Activated T-cell treated with anti-CD3 and anti-CD28 coated beads, Interleukin-2, amount 50 U/mL, for 24 hours (primary cell): Measurements from ENCODE around the gene ADAM15.

ENCODE experiments used
- DNase-seq: peaks from one replicate; pipeline ENCODE4 v3.0.0-alpha.2; 2020
- H3K27ac Mint-ChIP-seq: 2 replicates; pipeline ENCODE4 v1.8.0; 2020; ENCODE audit warnings: mild to moderate bottlenecking, mixed read lengths
- H3K27me3 Mint-ChIP-seq: 2 replicates; pipeline ENCODE4 v1.8.0; 2020; ENCODE audit warnings: mixed read lengths
- H3K36me3 Mint-ChIP-seq: 2 replicates; pipeline ENCODE4 v1.8.0; 2020; ENCODE audit warnings: low read depth, mixed read lengths
- H3K4me1 Mint-ChIP-seq: 2 replicates; pipeline ENCODE4 v1.8.0; 2020; ENCODE audit warnings: low read depth, mixed read lengths
- H3K4me3 Mint-ChIP-seq: 2 replicates; pipeline ENCODE4 v1.8.0; 2020; ENCODE audit warnings: mild to moderate bottlenecking, moderate library complexity, mixed read lengths
- H3K9me3 Mint-ChIP-seq: 2 replicates; pipeline ENCODE4 v1.8.0; 2020; ENCODE audit warnings: mixed read lengths

The ADAM15 gene

GRCh38 chr1:155077758-155078445, 26.8 kb downstream of the ADAM15 start:
- no peak overlapping the region for H3K4me3 Mint-ChIP-seq
- no peaks in the 10 kb centered on the region for H3K9me3 Mint-ChIP-seq
- peaks cover 42% of the 10 kb centered on the region for H3K4me1 Mint-ChIP-seq
- H3K36me3 Mint-ChIP-seq, result no peaks in the 10 kb centered on the region
- H3K27ac Mint-ChIP-seq, result no peak overlapping the region
- peak; percentile 33 for DNase-seq
- H3K27me3 Mint-ChIP-seq, result peaks cover 29% of the 10 kb centered on the region

GRCh38 chr1:155078469-155079209, 27.5 kb downstream of the ADAM15 start, which contains the start of gene EFNA3:
TSS of gene EFNA3 (plus strand) at chr1:155078837. CDS start at chr1:155078942, 105 bp downstream.
- H3K27ac Mint-ChIP-seq, result peak within 1 kb of the TSS; percentile 53
- H3K4me1 Mint-ChIP-seq, result peaks cover 43% of the 10 kb centered on the region
- H3K4me3 Mint-ChIP-seq, result peak within 1 kb of the TSS; percentile 65
- H3K27me3 Mint-ChIP-seq, result peaks cover 36% of the 10 kb centered on the region
- no peaks in the 10 kb centered on the region for H3K9me3 Mint-ChIP-seq
- DNase-seq, result peak; percentile 83
- no peaks in the 10 kb centered on the region for H3K36me3 Mint-ChIP-seq

- H3K27ac Mint-ChIP-seq, result peak overlapping the region; percentile 53
- H3K4me3 Mint-ChIP-seq, result peak overlapping the region; percentile 65
- H3K27me3 Mint-ChIP-seq, result peaks cover 41% of the 10 kb centered on the region
- H3K36me3 Mint-ChIP-seq, result no peaks in the 10 kb centered on the region
- peaks cover 43% of the 10 kb centered on the region for H3K4me1 Mint-ChIP-seq
- no peaks in the 10 kb centered on the region for H3K9me3 Mint-ChIP-seq
- DNase-seq, result no peak
Measured at GRCh38 chr1:155079210-155079486, 28.0 kb downstream of the ADAM15 start.

DNA sequence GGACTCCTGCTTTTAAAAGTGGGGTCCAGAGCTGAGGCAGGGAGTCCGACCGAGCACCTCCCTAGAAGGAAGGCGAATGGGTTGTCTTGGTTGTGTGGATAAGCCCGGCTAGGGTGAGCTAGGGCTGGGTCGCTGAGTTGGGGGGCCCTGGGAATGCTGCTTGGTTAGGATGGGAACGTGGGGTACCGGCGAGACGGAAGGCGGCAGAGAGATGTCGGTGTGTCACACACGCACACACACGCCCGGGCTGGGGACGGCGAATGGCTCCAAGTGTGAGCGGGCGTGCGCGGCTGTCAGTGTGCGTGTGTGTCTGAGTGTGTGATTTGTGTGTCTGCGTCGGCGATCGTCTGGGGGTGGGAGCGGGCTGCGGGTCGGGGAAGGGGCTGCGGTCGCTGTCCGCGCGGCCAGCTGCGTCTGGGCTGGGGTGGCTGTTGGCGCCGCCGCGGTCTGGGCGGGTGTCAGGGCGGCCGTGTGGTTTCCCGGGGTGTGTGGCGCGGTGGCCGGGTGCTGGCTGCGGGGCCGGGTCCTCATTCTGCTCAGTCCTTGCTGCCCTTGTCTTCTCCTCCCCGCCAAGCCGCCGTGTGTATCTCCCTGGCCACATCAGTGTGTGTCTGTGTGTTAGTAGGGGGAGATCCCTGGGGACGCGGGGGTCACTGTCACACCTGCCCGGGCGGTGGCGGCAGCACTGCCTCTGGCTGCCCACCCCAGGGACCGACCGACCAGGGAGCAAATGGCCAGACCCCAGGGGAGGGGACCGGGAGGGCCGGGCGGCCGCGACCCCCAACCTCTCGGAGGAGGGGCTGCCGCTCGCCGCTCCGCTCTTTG, 28.6 kb downstream of the ADAM15 start:
- peak overlapping the region; percentile 53 for H3K27ac Mint-ChIP-seq
- no peaks in the 10 kb centered on the region for H3K9me3 Mint-ChIP-seq
- peaks cover 47% of the 10 kb centered on the region for H3K27me3 Mint-ChIP-seq
- H3K36me3 Mint-ChIP-seq, result no peaks in the 10 kb centered on the region
- peaks cover 45% of the 10 kb centered on the region for H3K4me1 Mint-ChIP-seq
- peak; percentile 51 for DNase-seq
- peak overlapping the region; percentile 65 for H3K4me3 Mint-ChIP-seq

GRCh38 chr1:155080312-155081228, 29.5 kb downstream of the ADAM15 start:
- Mint-ChIP-seq H3K27me3 (peaks cover 47% of the 10 kb centered on the region), H3K27ac (no peak overlapping the region), H3K4me1 (peaks cover 50% of the 10 kb centered on the region)

DNA sequence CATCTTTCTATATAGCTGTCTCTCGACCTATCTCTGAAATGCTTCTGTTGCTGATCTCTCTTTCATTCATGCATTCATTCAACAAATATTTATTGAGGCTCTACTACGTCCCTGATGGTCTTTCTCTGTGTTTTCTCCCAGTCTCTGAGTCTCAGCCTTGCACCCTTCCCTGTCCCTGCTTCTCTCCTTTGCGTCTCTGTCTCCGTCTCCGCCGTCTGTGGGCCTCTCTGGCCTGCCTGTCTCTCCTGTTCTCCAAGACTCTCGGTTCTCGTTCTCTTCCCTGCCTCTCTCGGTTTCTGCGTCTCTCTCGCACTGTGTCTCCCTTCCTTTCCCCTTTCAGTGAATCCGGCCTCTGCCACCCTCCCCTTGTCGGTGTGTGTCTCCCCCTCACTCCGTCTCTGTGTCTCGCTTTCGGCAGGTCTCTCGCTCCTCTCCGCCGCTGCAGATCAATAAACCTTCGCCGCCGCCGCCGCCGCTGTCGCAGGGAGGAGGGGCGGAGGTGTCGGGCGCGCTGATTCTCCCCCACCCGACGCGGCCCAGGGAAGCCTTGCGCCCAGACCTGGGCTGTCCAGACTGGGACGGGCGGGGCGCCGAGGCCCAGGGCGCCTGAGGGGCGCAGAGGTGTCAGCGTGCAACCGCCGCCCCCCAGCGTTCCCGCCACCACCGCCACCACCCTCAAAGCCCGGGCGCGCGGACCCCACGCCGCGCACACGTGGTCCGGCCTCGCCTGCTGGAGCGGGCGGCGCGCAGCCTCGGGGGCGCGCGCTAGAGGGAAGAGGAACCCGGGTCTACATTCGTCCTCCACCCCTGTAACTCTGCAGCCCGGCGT, 30.6 kb downstream of the ADAM15 start:
- Mint-ChIP-seq H3K27me3 (peaks cover 47% of the 10 kb centered on the region), H3K4me3 (peak overlapping the region; percentile 56), H3K27ac (peak overlapping the region; percentile 34), H3K36me3 (peaks cover 2% of the 10 kb centered on the region), H3K4me1 (peaks cover 56% of the 10 kb centered on the region), H3K9me3 (no peaks in the 10 kb centered on the region)
- DNase-seq, result peak; percentile 58

More at GRCh38 chr1:155080312-155081228, 29.5 kb downstream of the ADAM15 start:
- Mint-ChIP-seq H3K4me3 (no peak overlapping the region), H3K9me3 (no peaks in the 10 kb centered on the region), H3K36me3 (peaks cover 2% of the 10 kb centered on the region)
- peak; percentile 52 for DNase-seq

DNA sequence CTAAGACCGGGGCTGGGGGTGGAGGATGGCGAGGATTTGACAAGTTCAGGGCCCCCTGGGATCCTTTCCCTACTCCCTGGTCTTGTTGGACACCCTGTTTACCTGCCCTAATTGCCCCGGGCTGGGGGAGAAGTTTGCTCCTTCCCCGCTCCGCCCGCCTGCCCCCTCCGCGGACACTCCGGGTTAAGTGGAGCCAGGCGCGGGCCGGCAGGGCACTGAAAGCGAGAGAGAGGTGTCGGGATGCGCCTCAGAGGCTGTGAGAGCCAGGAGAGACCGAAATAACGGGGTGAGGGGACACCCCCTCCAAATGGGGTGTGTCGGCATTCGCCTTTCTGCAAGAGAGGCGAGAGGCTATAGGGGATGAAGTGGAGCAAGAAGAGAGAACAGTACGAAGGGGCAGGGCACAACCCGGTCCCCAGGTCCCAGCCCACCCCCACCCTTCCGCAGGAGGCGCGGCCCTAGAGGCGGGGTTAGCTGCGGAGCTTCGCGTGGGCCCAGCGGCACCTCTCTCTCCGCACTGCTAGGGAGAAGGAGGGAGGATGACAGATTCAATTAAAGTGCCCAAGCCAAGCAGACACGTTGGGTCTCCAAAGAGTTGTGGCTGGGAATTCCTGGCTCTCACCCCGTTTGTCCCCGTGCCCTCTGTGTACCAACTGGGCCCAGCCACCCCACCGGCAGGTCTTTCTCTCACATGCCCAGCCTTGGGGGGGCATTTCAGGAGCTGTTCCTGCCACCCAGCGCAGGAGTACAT, 31.4 kb downstream of the ADAM15 start:
- peak; percentile 54 for DNase-seq
- peaks cover 47% of the 10 kb centered on the region for H3K27me3 Mint-ChIP-seq
- H3K9me3 Mint-ChIP-seq, result no peaks in the 10 kb centered on the region
- peak overlapping the region; percentile 20 for H3K4me3 Mint-ChIP-seq
- peaks cover 2% of the 10 kb centered on the region for H3K36me3 Mint-ChIP-seq
- H3K27ac Mint-ChIP-seq, result no peak overlapping the region
- peaks cover 56% of the 10 kb centered on the region for H3K4me1 Mint-ChIP-seq

DNA sequence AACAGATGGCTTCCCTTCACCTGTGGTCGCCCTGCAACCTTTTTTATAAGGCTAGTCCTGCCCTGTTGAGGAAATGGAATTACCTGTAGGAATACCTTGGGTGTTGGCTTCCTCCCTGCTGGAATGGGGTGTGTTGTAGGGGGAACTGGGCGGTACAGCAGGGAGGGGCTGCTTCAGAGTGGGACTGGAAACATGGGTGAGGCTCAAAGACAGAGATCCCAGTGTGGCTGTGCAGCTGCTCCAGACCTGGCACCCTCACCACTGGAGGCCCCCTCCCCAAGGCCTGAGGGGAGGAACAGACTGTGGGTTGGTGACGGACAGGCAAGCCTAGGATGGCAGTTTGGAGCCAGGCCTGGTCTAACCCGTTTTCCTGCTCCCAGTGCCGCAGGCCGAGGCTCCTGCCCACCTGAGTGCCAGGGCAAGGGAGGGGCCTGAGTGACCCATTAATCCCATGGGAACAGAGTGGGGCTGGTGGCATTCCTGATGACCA, 32.0 kb downstream of the ADAM15 start:
- H3K9me3 Mint-ChIP-seq, result no peaks in the 10 kb centered on the region
- no peak overlapping the region for H3K27ac Mint-ChIP-seq
- peaks cover 47% of the 10 kb centered on the region for H3K27me3 Mint-ChIP-seq
- no peak overlapping the region for H3K4me3 Mint-ChIP-seq
- peaks cover 2% of the 10 kb centered on the region for H3K36me3 Mint-ChIP-seq
- DNase-seq, result no peak
- H3K4me1 Mint-ChIP-seq, result peaks cover 55% of the 10 kb centered on the region

DNA sequence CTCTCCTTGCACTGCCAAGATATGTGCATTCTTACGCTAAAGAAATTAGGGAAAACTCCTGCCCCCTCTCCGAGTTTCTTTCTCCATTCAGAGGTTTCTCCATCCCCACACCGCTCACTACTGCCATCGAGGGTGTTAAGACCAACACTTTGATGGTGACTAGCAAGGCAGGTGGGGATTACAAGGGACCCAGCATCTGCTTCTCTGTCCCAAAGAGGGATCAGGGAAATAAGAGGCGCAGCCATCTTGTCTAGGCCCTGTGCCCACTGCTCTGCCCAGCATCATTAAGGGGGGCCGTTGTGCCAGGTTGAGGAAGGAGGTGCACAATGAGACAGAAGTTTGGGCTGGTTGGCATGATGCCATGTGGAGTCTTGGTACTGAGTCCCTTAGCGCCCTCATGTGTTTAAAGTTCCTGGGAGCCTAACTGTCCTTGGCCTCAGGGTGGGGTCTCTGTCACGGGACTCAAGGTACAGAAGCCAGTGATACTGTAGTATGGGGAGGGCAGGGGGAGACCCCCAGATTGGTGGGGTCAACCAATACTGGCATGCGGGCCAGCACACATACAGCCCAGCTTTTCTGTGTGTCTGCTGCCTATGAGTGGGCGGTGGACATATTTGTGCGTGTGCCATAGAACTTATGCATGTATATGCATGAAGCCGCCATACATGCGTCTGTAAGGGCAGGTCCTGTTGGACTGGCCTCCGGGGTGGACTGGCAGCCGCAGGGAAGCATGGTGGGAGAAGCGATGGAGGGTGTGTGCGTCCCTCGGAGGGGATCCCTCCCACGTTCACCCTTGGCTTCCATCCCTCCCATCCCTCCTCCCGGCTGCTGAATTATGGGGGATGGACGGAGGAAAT, 33.0 kb downstream of the ADAM15 start:
- Mint-ChIP-seq H3K4me3 (peak overlapping the region; percentile 92), H3K4me1 (peaks cover 49% of the 10 kb centered on the region), H3K27ac (peak overlapping the region; percentile 26), H3K36me3 (peaks cover 2% of the 10 kb centered on the region), H3K27me3 (peaks cover 45% of the 10 kb centered on the region), H3K9me3 (no peaks in the 10 kb centered on the region)
- DNase-seq, result peak; percentile 44

GRCh38 chr1:155084722-155085503, 33.8 kb downstream of the ADAM15 start:
- Mint-ChIP-seq H3K4me3 (peak overlapping the region; percentile 92), H3K27ac (peak overlapping the region; percentile 98), H3K36me3 (peaks cover 2% of the 10 kb centered on the region), H3K4me1 (peaks cover 41% of the 10 kb centered on the region), H3K9me3 (no peaks in the 10 kb centered on the region), H3K27me3 (peaks cover 37% of the 10 kb centered on the region)
- DNase-seq, result peak; percentile 96

DNA sequence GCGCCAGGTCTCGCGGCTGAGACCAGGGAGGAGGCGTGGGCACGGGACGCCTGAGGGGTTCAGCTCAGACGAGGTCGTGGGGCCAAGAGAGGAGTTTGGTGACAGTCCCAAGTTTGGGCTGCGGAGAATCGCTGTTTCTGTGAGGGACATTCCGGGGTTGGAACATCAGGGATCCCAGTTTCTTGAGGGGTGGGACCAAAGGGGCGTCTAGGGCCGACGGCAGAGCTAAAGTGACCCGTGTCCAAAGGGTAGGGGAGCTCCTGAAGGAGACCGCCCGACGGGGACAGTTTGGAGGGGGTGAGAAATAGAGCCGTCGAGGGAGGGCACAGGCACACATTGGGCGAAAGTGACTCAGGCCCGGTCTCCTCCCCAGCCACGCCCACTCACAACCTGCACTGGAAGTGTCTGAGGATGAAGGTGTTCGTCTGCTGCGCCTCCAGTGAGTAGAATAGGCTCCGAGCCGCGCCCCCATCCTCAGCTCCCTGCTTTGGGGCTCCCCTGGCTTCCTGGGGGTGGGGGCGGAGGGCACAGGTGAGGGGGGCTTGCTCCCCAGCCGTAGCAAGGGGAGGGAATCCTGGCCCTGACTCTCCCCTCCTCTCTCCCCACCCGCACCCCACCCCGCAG, 34.5 kb downstream of the ADAM15 start:
- peak; percentile 81 for DNase-seq
- peaks cover 40% of the 10 kb centered on the region for H3K4me1 Mint-ChIP-seq
- H3K36me3 Mint-ChIP-seq, result peaks cover 2% of the 10 kb centered on the region
- peak overlapping the region; percentile 92 for H3K4me3 Mint-ChIP-seq
- H3K9me3 Mint-ChIP-seq, result no peaks in the 10 kb centered on the region
- H3K27me3 Mint-ChIP-seq, result peaks cover 36% of the 10 kb centered on the region
- H3K27ac Mint-ChIP-seq, result peak overlapping the region; percentile 98
